Hematopoietic multipotent progenitor cell (in vitro differentiated cells): ENCODE data around the gene SRGAP1. TPM values are rescaled to one million over a fixed set of nuclear protein-coding genes. Genes with fewer than 3 reads are reported as not detected.
"Not testable (repeated sequence)": the region's sequence is repeated elsewhere in the genome, so short reads cannot be mapped to it uniquely, and the experiment has no call there.

ENCODE experiments used
- DNase-seq, 3 donors: peaks; one replicate each; pipeline ENCODE4 v3.0.0-alpha.2; 2011 to 2015; ENCODE audit warnings: low read depth in 2 of 3, low spot score in 2 of 3
- total RNA-seq: library from RNA; depleted of rRNA; stranded (reverse); fragments of >200 nt; gene quantifications from one replicate; pipeline ENCODE4 v1.2.3, GENCODE V29; 2012

Gene SRGAP1
- total RNA-seq, 1 donor = 0.27 TPM

DNA sequence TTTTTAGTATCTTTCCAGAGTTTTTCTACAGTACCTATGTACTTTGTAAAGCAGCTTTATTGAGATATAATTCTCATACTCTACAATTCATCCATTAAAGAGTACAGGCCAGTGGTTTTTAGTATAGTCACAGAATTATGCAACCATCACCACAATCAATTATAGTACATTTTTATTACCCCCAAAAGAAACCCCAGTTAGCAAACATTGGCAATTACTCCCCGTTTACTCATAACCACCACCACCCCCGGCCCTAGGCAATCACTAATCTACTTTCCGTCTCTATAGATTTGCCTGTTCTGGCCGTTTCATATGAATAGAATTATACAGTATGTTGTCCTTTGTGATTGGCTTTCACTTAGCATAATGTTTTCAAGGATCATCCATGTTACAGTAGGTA lies 257.8 kb downstream of the SRGAP1 start:
- DNase-seq = no peak

DNA sequence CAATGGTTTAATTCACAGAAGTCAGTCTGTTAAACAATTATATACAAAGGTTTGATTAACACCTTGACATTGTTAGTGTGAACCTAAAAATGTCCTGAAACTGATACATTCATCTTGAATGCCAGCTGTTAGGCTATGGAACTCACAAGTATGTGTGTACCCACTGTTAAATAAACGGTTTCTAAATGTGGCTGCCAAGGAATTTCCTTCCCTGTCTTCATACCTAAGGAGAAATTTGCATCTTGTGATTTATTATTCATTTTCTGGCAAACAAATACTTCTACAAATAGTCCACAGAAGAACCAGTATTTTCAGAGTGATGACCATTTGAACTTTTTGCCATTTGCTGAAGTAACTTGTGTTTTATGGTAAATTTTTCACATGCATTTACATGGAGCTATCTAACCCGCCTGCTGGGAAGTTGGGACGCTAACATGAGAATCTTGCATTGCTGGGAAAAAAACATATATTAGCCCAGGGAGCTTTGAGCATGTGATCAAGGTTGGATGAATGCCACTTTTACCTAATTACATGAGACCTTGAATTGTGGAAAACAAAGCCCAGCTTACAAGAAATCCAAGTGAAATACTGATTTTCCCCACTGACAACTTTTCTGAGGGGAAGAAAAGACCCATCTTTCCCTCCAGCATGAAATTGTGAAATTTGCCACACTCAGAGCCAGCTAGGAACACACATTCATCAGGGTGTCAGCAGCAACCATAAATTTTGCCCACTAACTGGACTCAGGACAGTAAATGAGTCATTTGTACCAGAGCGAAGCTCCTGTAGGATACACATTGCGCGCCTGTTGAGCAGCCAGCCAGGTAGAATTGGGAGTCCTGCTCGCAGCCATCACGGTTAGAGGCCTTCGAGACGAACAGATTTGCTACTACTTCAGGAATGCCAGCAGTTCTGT lies 259.6 kb downstream of the SRGAP1 start:
- DNase-seq = no peak

DNA sequence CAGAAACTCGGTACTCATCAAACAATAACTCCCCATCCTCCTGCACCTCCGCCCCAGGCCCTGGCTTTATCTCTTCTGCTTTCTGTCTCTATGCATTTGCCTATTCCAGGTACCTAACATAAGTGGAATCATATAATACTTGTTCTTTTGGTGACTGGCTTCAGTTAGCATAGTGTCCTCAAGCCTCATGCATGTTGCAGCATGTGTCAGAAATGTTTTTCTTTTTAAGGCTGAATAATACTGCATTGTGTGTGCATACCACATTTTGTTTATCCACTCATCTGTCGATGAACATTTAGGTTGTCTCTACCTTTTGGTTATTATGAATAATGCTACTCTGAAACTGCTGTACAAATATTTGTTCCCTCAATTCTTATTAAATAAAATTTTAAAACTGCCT lies 260.5 kb downstream of the SRGAP1 start:
- no peak for DNase-seq

DNA sequence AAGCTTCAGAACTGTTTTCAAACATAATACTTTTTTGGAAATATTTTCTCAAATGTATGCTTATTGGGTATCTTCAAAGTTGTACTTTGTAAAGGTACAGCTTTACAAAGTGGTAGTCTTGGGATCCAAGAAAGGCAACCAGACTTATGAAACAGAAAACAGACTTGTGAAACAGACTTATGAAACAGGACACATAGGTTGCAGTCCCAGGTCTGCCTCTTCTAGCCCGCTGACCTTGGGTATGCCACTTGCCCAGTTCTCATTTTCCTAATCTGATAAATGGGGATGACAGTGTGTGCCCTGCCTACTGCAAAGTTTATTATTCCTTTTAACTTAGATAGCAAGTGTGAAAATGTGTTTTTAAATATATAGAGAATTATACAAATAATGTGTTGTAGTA lies 263.3 kb downstream of the SRGAP1 start:
- no peak for DNase-seq

DNA sequence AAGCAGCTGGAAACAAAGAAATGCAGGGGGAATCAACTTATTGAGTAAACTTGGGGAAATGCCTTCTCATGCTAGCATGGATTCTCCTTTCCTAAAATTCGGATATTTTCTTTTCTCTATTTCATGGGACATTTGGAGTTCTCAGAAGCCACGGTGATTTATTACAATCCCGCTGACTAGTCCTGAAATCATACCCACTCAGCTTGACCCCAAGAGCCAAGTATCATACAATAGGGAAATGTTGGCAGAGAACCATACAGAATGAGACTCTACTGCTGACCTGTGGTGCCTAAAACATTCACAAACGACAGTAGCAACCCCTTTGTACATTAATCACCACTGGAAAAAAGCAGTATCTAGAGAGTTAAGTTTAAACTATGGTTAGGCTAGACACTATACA lies 265.2 kb downstream of the SRGAP1 start:
- no peak for DNase-seq

DNA sequence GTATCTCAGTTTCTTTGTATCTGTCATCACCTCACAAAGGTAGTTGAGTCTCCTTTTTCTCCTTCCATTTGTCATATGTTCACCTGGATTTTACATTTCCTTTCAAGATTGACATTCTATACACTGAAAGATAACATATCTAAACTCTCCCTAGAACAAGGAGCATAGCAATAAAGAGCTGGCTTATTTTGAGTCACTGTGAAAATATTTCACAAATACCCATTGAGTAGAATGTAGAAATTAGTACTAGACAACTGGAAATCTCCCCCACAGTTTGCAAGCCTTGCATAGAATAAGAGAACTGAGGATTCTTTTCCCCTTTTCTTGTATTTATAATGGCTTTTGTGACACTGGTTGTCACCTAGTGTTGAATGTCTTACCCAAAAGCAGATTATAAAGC lies 266.4 kb downstream of the SRGAP1 start:
- no peak for DNase-seq

DNA sequence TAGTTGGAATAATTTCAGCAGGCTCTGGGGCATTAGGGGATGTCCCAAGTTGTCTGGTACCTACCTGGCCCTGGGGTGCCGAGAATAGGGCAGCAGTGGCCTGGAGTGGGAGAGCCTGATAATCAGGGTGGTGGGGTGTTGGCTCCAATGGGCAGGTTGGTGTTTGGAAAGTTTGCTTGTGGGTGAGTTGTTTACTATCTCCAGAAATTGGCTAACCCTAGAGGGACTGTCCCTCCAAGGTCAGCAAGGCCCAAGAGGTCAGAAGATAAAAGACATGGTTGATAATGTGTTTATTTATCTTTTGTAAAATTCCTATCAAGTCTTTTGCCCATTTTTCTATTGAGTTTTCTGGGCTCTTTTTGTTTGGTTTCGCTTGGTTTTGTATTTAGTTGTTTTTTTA lies 272.5 kb downstream of the SRGAP1 start:
- no peak for DNase-seq

DNA sequence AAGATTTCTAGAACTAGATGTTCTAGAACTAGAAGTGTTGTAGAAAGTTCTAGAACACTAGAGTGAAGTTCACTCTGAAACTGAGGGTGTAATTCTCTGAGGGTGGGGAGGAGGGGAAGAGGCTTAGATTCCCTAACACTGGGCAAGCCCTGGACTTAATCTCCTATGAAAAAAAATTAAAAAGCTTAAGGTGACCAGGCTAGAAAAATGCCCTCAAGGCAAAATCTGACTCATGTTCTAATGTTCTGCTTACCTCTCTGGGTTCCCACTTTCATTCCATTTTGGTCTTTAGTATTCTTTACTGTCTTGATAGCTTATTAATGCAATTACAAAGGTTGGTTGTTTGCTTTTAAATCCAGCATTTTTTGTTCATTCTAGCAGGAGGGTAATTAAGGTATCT lies 276.1 kb downstream of the SRGAP1 start:
- no peak for DNase-seq

DNA sequence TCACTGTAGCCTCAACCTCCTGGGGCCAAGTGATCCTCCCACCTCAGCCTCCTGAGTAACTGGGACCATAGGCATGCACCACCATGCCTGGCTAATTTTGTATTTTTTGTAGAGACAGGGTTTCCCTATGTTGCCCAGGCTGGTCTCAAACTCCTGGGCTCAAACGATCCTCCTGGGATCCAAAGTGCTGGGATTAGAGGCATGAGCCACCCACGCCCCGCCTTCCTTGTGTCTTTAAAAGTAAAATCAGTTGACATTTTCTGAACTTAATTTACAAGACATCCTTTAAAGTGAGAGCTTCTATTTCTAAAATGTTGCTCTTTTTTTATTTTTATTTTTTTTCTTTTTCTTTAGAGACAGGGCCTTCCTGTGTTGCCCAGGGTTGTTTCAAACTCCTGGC lies 276.6 kb downstream of the SRGAP1 start:
- not testable (repeated sequence) for DNase-seq

DNA sequence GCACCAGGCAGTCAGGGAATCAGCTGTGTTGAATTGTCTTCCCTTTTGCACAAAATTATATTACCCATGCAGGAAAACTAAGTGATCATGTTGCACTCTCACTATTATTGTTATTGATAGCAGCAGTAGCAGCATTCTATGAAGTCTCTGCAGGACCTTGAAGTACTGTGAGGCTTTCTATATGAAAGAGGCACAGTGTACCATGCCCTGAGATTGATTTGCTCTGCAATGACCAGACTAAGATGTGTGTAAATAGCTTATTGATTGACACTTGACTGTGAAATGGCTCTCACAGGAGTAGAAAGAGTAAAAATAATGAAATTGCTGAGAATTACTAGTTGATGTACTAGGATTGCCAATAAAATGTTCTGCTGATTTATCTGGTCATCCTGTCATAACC lies 277.7 kb downstream of the SRGAP1 start:
- no peak for DNase-seq

DNA sequence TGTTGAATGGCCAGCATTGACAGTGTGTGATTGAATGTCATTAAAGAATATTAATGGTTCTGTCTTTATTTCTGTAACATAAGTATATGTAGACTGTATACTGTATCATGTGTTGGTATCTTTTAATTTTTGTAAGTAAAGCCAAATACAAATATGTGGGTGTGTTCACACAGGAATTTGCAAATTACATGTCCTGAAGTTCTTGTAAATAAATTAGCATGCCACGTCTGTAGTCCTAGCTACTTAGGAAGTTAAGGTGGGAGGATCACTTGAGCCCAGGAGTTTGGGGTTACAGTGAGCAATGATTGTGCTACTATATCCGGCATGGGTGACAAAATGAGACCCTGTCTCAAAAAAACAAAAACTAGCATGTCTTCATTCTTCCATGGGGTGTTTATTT lies 278.5 kb downstream of the SRGAP1 start:
- no peak for DNase-seq

DNA sequence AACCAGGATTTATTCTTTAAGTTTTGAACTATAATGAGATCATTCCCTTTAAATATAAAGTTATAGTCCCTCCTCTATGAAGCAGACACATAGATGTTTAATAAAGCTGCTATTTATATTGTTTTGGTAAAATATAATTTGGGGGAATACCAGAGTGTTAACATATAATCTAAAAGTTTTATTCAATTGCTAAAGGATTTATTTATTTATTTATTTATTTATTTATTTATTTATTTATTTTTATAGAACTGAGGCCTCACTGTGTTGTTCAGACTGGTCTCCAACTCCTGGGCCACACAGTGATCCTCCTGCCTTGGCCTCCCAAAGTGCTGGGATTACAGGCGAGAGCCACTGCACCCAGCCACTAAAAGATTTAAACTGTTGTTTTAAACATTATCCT lies 278.9 kb downstream of the SRGAP1 start:
- no peak for DNase-seq

DNA sequence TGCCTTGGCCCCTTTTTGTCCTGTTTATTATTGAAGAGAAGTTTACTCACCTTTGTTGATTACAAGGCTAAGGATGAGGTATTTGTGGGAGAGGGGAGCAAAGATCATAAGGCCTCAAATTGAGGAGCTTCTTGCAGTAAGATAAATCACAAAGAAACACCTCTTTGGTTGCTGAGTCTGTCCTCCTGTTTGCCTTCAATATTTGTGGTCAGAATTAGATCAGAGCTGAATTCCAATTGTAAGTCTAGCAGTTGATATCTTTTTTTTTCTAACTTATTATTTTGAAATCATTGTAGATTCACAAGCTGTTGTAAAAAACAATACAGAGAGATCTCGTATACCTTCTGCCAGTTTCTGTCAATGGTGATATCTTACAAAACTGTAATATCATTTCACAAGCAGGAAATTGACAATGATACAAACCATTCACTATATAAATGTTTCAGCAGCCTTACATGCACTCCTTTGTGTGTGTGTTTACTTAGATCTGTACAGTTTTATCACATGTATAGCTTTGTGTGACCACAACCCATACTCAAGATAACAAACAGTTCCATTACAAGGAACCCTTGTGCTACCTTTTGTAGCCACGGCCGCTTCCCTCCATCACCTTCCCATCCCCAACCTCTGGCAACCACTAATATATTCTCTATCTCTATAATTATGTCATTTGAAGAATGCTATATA lies 280.2 kb downstream of the SRGAP1 start:
- no peak for DNase-seq

DNA sequence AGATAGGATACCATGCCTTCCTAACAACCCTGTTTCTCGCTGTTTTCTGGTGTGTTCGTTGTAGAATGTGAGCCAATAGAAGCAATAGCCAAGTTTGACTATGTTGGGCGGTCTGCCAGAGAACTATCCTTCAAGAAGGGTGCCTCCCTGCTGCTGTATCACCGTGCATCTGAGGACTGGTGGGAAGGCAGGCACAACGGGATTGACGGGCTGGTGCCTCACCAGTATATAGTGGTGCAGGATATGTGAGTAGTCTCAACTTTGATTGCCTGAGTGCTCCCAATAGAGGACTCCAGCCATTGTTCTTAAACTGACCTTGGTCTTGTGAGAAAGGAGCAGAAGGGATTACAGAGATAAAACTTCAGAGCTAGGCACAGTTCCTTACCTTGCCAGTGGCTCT lies 281.4 kb downstream of the SRGAP1 start:
- DNase-seq = no peak

DNA sequence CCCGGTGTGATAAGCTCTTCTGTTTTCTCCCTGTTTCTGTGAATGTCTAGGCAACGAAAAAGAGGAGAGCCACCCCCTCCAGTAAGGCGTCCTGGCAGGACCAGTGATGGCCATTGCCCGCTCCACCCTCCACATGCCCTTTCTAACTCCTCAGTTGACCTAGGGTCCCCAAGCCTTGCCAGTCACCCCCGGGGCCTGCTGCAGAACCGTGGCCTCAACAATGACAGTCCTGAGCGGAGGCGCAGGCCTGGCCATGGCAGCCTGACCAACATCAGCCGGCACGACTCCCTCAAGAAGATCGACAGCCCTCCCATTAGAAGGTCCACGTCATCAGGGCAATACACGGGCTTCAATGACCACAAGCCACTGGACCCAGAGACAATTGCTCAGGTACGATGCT lies 283.3 kb downstream of the SRGAP1 start:
- DNase-seq = no peak

DNA sequence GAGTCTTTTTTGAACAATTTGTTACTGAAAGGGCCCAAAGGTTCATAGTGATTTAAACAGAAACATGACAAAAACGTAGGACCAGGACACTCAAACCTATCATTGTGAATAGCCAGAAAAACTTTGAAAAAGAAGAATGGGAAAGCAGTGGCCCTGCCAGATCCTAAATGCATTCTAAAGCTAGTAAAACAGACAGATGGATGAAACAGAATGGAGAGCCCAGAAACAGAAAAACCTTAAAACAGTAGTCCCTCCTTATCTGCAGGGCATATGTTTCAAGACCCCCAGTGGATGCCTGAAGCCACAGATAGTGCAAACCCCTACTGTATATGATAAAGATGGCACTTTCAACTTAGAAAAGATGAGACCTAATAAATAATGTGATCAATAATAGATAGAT lies 283.9 kb downstream of the SRGAP1 start:
- DNase-seq = no peak

DNA sequence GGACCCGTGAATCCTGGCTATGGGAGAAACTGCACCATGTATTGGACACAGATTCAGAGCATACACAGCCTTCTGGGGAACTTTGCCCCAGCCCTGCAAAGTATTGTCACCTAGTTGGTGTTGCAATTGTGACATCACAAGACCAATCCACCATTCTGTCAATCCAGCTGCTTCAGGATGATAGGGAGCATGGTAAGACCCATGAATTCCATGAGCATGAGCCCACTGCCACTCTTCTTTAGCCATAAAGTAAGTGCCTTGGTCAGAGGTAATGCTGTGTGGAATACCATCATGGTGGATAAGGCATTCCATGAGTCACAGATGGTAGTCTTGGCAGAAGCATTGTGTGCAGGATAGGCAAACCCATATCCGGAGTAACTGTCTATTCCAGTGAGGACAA lies 286.0 kb downstream of the SRGAP1 start:
- DNase-seq = not testable (repeated sequence)

DNA sequence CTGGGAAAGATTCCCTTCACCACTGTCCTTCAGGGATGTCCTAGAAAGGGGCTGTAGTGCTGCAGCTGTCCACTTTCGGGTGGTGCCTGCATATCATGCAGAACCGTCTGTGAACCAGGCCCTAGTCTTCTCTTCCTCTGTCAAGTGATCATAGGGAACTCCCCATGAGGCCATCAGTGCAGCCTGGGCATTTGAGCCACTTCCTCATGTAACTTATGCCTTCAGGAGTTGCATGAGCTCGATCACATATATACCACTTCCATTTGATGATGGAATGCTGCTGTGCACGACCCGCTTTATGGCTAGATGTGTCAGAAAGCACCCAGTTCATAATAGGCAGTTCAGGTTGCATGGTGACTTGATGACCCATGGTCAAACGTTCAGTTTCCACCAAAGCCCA lies 287.0 kb downstream of the SRGAP1 start:
- not testable (repeated sequence) for DNase-seq

DNA sequence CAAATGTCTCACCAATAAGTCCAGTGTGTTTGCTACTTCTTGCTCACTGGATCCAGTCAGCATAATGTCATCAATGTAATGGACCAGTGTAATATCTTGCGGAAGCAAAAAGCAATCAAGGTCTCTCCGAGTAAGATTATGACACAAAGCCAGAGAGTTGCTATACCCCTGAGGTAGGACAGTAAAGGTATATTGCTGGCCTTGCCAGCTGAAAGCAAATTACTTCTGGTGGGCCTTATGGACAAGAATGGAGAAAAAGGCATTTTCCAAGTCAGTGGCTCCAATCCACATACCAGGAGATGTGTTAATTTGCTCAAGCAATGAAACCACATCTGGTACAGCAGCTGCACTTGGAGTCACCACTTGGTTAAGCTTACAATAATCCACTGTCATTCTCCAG lies 288.2 kb downstream of the SRGAP1 start:
- DNase-seq = not testable (repeated sequence)

DNA sequence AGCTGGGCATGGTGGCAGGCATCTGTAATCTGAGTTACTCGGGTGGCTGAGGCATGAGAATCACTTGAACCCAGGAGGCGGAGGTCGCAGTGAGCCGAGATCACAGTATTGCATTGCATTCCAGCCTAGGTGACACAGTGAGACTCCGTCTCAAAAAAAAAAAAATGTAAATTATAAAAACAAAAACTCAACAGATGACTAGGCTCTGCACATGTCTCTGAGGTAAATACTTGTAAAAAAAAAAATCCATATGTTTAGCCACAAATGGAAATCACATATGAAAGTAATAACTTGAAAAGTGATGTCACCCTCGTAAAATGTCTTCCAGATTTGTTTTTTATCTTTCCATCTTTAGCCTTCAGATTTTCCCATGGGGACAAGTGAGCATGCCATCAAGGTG lies 292.6 kb downstream of the SRGAP1 start:
- DNase-seq = no peak

DNA sequence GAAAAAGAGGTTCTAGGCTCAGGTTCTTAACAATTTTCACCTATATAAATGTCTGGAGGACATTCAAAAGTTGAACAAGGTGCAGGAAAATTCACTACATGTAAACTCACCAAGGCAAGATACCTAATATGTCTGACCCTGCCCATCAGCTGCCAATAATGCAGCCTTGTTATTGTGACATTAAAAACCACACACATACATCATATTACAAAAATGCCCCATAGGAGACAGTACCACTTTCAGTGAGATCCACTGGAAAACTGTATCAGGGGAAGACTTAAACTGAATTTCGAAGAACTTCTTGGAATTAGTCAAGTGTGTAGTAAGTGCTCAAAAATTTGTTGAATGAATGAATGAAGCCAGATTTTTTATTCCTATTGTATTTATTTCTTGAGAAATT lies 294.5 kb downstream of the SRGAP1 start:
- DNase-seq = no peak

DNA sequence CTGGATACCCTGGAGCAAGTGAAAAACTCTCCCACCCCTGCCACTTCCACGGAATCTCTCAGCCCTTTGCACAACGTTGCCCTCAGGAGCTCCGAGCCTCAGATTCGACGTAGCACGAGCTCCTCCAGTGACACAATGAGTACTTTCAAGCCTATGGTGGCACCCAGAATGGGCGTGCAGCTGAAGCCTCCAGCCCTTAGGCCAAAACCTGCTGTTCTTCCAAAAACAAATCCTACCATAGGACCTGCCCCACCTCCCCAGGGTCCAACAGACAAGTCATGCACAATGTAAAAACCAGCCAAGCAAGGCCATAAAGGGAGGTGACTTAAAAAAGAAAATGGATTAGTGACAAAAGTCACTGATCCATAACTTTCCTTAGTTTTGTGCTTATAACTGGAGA lies 297.9 kb downstream of the SRGAP1 start:
- no peak for DNase-seq
